GM23338 (cell line): Measurements from ENCODE around the gene CHGA. TPM values are rescaled to one million over a fixed set of nuclear protein-coding genes. Genes with fewer than 3 reads are reported as not detected.

ENCODE experiments used
- CTCF ChIP-seq, 2 experiments: fragments of 200-600 bp in 1 of 2; sonication (generic) in 1 of 2; conservative IDR thresholded peaks; 2 replicates each; pipeline versions ENCODE4 v1.5.1 to v1.6.1; 2016 to 2017; ENCODE audit warnings: antibody characterized with exemption in 2 of 2, low read depth in 2 of 2, mild to moderate bottlenecking in 2 of 2, moderate library complexity in 1 of 2
- EZH2 ChIP-seq: fragments of 200-600 bp; sonication (generic); IDR thresholded peaks from one replicate; pipeline ENCODE4 v1.8.0; 2017; ENCODE audit warnings: antibody characterized with exemption, mild to moderate bottlenecking, low read depth; ENCODE audit not compliant: unreplicated experiment
- STAT1 ChIP-seq: IDR thresholded peaks from one replicate; pipeline ENCODE4 v1.6.1; 2016; ENCODE audit warnings: antibody characterized with exemption; ENCODE audit not compliant: unreplicated experiment
- ZNF114 ChIP-seq: fragments of 250-450 bp; sonication (Bioruptor Pico); IDR thresholded peaks from 2 replicates; pipeline ENCODE4 v1.5.0; 2020; ENCODE audit warnings: mild to moderate bottlenecking, moderate library complexity
- ZNF331 ChIP-seq: fragments of 250-450 bp; sonication (Bioruptor Pico); IDR thresholded peaks from 2 replicates; pipeline ENCODE4 v1.5.0; 2020; ENCODE audit warnings: low read depth, mild to moderate bottlenecking, moderate library complexity
- polyA plus RNA-seq: library from polyadenylated mRNA; unstranded; fragments of >200 nt; fragmentation: Nextera tagmentation; extraction: Ambion mirVana; gene quantifications from 2 replicates; pipeline ENCODE4 v1.2.1, GENCODE V29; 2016
- total RNA-seq: library from RNA; depleted of rRNA; stranded (reverse); fragments of >200 nt; shearing (Covaris generic); gene quantifications from 2 replicates; pipeline ENCODE4 v1.2.3, GENCODE V29; 2014
- TF ChIP-seq, protein P1 (sequence below): fragments of 250-450 bp; sonication (Bioruptor Pico); IDR thresholded peaks from 2 replicates; pipeline ENCODE4 v1.5.0; 2020; ENCODE audit warnings: mild to moderate bottlenecking, moderate library complexity
- TF ChIP-seq, protein P2 (sequence below): IDR thresholded peaks from 2 replicates; pipeline ENCODE4 v1.6.1; 2016; ENCODE audit warnings: antibody characterized with exemption

The CHGA gene
- total and polyA plus RNA-seq, 2 experiments from 2014 or later = 13.9 to 19.6 TPM

DNA sequence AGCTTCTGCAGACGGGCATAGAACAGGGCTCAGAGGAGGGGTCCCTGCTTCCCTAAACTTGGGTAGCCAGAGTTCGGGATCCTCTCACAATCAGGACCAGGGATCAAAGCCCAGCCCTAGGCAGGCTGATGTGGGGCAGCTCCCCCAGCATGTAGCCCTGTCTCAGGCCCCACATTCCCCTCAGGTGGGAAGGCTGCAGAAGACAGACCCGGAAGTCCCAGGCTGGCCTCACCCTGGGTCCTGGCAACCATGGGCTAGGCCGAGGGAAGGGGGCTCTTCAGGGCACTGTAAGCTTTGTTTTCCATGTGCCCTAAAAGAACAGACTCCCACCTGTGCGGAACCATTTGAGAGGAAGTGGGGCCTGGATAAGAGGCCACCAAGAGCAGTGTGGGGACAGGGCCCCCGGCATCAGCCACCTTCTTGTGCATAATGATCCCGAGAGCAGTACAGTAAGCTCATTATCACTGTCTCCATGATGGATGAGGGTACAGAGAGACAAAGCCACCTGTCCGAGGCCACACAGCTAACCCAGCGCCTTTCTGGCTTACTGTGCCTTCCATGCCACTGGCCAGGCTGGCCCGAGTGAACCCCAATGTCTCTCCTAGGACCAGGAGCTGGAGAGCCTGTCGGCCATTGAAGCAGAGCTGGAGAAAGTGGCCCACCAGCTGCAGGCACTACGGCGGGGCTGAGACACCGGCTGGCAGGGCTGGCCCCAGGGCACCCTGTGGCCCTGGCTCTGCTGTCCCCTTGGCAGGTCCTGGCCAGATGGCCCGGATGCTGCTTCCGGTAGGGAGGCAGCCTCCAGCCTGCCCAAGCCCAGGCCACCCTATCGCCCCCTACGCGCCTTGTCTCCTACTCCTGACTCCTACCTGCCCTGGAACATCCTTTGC lies 11.5 kb downstream of the CHGA start (continued):
- TF ChIP-seq, protein P1, sequence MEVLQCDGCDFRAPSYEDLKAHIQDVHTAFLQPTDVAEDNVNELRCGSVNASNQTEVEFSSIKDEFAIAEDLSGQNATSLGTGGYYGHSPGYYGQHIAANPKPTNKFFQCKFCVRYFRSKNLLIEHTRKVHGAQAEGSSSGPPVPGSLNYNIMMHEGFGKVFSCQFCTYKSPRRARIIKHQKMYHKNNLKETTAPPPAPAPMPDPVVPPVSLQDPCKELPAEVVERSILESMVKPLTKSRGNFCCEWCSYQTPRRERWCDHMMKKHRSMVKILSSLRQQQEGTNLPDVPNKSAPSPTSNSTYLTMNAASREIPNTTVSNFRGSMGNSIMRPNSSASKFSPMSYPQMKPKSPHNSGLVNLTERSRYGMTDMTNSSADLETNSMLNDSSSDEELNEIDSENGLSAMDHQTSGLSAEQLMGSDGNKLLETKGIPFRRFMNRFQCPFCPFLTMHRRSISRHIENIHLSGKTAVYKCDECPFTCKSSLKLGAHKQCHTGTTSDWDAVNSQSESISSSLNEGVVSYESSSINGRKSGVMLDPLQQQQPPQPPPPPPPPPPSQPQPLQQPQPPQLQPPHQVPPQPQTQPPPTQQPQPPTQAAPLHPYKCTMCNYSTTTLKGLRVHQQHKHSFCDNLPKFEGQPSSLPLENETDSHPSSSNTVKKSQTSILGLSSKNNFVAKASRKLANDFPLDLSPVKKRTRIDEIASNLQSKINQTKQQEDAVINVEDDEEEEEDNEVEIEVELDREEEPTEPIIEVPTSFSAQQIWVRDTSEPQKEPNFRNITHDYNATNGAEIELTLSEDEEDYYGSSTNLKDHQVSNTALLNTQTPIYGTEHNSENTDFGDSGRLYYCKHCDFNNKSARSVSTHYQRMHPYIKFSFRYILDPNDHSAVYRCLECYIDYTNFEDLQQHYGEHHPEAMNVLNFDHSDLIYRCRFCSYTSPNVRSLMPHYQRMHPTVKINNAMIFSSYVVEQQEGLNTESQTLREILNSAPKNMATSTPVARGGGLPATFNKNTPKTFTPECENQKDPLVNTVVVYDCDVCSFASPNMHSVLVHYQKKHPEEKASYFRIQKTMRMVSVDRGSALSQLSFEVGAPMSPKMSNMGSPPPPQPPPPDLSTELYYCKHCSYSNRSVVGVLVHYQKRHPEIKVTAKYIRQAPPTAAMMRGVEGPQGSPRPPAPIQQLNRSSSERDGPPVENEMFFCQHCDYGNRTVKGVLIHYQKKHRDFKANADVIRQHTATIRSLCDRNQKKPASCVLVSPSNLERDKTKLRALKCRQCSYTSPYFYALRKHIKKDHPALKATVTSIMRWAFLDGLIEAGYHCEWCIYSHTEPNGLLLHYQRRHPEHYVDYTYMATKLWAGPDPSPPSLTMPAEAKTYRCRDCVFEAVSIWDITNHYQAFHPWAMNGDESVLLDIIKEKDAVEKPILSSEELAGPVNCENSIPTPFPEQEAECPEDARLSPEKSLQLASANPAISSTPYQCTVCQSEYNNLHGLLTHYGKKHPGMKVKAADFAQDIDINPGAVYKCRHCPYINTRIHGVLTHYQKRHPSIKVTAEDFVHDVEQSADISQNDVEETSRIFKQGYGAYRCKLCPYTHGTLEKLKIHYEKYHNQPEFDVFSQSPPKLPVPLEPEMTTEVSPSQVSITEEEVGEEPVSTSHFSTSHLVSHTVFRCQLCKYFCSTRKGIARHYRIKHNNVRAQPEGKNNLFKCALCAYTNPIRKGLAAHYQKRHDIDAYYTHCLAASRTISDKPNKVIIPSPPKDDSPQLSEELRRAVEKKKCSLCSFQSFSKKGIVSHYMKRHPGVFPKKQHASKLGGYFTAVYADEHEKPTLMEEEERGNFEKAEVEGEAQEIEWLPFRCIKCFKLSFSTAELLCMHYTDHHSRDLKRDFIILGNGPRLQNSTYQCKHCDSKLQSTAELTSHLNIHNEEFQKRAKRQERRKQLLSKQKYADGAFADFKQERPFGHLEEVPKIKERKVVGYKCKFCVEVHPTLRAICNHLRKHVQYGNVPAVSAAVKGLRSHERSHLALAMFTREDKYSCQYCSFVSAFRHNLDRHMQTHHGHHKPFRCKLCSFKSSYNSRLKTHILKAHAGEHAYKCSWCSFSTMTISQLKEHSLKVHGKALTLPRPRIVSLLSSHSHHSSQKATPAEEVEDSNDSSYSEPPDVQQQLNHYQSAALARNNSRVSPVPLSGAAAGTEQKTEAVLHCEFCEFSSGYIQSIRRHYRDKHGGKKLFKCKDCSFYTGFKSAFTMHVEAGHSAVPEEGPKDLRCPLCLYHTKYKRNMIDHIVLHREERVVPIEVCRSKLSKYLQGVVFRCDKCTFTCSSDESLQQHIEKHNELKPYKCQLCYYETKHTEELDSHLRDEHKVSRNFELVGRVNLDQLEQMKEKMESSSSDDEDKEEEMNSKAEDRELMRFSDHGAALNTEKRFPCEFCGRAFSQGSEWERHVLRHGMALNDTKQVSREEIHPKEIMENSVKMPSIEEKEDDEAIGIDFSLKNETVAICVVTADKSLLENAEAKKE (CRISPR knock-in tag) = no peak
- TF ChIP-seq, protein P2, sequence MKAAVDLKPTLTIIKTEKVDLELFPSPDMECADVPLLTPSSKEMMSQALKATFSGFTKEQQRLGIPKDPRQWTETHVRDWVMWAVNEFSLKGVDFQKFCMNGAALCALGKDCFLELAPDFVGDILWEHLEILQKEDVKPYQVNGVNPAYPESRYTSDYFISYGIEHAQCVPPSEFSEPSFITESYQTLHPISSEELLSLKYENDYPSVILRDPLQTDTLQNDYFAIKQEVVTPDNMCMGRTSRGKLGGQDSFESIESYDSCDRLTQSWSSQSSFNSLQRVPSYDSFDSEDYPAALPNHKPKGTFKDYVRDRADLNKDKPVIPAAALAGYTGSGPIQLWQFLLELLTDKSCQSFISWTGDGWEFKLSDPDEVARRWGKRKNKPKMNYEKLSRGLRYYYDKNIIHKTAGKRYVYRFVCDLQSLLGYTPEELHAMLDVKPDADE = no peak
- no peak for TF ChIP-seq STAT1
- no peak for TF ChIP-seq ZNF331 (CRISPR knock-in tag)
- no peak for TF ChIP-seq EZH2
- no peak for TF ChIP-seq ZNF114 (CRISPR knock-in tag)
- no peak; a peak in 1 of 4 replicates for TF ChIP-seq CTCF (conservative IDR thresholded peaks at IDR 0.05; ENCODE audit: low read depth in 2 of 2)
